HG03025 (cell line): Measurements from ENCODE around the gene EPM2AIP1.
A peak's percentile ranks its signal among the peaks of the same experiment; 100 is the strongest.
"Not testable (repeated sequence)": the region's sequence is repeated elsewhere in the genome, so short reads cannot be mapped to it uniquely, and the experiment has no call there.

Source experiments
- ATAC-seq: cut with Tn5 transposase; IDR thresholded peaks from one replicate; pipeline ENCODE4 v1.9.1; 2021; ENCODE audit warnings: mild to moderate bottlenecking, moderate library complexity; ENCODE audit not compliant: unreplicated experiment, low FRiP score

The EPM2AIP1 gene

DNA sequence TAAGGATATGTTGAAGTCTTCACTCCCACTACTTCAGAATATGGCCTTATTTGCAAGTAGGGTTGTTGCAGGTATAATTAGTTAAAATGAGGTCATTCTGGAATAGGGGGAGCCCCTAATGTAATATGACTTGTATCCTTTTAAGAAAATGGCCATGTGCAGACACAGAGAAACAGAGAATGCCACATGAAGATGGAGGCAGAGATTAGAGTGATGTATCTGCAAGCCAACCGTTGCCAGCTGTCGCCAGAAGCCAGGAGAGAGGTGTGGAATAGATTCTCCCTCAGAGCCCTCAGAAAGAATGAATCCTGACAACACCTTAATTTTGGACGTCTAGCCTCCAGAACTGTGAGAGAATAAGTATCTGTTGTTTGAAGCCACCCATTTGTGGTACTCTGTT, 36.8 kb downstream of the EPM2AIP1 start:
- no peak for ATAC-seq

DNA sequence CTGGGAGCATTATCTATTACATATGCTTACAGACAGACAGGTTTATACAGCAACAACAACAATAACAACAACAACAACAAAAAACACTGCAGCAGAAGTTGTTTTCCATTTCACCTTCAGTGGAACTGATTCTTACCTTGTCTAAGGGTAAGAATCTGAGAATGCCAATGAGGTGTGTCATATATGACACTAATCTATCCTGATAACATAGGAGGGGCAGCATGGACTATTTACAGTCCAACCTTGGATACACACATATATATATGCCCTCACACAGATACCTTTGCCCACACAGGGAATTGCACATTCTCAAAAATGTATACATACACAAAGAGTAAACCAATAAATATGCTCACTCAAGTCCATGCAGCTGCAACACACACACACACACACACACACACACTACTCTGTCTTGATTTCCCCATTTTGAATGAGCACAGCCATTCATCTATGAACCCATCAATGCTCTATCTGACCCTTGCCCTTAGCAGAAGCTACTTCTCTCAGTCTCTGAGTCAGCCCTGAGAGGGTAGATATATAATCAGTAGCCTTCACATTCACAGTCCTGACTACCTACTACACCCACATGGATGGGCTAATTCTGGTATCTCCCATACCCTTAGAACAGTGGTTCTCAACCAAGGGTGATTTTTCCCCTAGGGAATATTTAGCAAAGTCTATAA, 38.3 kb downstream of the EPM2AIP1 start:
- ATAC-seq: no peak

DNA sequence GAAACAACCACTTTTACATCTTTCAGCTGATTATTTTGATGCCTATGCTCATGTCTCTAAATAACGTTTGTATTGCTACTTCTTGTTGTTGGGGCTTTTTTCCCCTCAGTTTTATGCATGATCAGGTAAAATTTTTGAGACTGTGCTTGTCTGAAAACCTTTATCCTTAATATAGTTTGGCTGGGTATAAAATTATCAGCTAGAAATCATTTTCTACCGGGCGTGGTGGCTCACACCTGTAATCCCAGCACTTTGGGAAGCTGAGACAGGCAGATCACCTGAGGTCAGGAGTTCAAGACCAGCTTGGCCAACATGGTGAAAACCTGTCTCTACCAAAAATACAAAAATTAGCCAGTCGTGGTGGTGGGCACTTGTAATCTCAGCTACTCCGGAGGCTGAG, 45.1 kb downstream of the EPM2AIP1 start:
- ATAC-seq: not testable (repeated sequence)

DNA sequence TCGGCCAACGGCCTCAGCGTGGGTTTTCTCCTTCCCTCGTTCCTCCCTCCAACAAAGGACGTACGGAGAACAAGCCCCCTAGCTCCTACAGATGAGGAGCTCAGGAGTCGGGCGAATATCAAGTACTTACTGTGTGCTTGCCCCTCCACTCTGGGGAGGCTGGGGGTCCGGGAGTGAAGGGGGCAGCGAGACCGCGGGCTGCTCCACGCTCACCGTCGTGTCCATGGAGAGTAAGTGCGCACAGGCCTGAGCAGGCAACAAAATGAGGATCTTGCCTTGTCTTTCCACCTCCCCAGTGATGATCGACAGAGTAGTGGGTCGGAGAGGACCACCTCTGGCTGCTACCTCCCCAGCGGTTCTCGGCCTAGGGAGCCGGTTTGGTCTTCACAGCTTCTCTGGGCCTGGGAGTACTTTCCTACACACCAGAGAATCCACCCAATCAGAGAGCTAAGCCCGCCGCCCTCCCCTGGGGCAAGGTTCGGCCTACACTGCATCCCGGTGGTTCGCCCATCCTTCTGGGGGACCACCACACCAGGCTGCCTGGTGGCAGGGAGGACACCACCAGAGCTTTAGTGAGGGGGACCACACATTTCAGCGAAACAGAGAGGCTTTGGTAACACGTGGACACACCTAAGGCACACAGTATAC, 47.5 kb downstream of the EPM2AIP1 start:
- ATAC-seq: no peak

DNA sequence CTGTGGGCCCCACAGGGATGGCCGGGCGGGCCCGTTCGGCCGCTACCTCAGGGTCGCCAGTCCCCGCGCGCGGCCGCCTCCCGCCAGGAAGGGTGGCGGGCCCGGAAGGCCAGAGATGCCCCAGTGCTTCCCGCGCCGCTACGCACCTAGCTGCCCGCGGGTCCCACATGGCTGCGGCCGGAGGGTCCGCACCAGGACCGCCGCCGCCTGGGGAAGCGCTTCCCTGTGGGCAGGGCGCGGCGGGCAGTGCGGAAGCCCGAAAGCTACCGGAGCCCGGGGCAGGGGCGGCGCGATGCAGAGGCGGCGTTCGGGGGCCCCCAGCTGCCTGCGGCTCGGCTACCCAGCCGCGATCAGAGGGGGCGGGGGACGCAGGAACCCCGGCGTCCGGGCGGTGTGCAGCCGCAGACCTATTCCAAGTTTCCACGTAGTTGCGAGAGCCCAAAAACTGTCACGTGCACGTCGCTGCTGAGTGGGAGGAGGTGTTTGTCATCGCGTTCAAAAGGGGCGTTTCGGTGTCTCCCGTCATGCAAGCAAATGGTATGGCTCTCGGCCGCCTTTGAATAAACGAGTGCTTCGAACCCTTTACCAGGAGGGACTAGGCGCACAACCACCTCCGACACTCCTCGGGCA, 48.2 kb downstream of the EPM2AIP1 start, which contains the start of gene TRANK1:
Gene TRANK1 (minus strand): TSS at position 414 of the 630 bp plus-strand sequence. CDS start 245 bp downstream, at position 169.
- peak; percentile 75 for ATAC-seq

DNA sequence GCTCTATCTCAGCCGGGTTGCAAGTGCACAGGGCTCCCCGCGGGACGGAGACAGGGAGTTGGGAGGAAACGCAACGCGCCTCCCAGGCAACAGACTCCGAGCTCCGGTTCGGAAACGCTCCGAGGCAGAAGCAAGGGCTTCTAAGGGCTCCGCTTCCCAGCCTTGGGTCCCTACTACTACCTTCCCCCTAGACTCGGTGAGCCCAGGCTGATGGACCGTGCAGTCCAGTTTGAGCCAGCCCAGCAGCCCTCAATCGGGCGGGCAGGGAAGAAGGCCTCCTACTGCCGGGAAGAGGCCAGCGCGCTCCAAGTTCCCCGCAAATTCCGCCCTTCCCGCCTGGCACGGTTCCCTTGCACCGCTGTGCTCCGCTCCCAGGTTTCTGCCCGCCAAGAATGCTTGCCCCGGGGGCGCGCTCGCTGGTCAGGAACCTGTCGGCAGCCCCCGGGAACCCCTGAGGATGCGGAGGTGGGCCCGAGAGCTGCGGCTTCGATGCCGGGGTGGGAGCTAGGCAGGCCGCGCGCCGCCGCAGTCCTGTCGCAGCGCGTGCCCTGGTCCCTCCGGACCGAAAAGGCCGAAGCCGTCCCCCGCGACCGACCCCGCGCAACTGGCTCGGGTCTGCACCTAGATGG, 48.8 kb downstream of the EPM2AIP1 start:
- ATAC-seq: peak; percentile 37

DNA sequence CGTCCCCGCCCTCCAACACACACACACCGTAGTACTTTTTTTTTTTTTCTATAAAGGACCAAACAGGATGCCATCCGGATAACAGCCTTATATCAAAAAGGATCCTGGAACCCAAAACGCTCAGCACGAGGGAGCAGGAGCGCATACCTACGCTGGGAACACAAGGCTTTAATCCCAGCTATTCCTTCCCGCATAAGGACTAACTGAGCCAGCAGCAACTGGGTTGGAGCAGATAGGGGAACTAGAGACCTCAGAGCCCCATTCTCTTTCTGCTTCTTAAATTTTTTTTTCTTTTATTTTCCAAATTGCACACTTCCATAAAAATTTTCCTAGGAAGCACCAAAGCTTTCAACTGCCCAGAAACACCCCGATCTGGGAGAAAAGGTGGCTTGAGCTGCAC, 49.3 kb downstream of the EPM2AIP1 start:
- ATAC-seq: no peak

DNA sequence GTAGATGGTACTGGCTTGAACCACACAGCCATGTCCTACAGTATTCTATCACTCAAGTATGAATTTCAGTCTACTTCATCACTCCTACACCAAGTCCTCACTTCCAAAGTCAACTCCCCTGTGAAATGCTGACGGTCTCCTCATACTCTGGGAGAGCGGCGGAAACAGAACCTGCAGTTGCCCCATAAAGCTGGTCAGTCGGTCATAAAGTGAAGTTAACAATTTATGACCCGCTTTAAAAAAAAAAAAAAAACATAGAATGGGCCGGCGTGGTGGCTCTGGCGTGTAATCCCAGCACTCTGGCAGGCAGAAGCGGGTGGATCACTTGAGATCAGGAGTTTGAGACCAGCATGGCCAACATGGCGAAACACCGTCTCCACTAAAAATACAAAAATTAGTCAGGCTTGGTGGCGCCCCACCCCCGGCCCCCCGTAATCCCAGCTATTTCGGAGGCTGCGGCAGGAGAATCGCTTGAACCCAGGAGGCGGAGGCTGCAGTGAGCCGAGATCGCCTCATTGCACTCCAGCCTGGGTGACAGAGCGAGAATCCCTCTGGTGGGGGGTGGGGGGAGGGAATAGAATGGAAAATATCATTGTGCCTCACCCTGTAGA, 50.2 kb downstream of the EPM2AIP1 start:
- no peak for ATAC-seq

DNA sequence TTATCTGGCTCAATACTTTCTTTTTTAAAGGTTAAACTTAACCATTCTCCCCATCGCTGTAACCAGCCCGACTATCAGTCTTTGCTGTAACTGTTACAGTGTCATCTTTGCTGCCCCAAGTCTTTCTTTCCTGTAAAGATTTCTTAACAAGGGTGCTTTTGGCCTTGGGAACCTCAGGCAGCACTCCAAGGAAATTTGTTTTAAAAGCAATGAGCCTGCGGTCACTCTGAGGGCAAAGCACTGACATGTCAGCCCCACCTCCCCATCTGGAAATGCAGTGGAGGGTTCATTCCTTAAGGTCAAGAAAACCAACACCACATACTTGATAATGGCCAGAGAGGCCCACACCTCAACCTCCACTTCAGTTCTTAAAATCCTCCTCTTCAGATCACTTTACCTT, 51.3 kb downstream of the EPM2AIP1 start:
- no peak for ATAC-seq

DNA sequence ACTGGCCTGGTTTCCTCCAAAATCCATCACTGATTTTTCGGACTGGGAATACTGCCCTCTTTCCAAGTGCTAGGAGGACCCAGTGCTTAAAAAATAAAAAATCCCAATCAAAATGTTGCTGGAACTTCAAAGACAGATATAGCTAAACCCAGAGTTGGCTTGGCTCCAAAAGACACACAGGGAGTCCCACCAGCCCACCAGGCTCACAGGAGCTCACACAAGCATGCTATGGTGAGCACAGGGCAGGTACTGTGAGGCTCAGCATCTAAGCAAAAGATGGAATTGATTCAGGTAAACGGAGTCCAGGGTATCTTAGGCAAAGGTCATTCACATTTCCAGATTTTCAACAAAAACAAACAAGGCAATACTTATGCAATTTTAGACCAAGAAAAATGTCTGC, 51.8 kb downstream of the EPM2AIP1 start:
- no peak for ATAC-seq

DNA sequence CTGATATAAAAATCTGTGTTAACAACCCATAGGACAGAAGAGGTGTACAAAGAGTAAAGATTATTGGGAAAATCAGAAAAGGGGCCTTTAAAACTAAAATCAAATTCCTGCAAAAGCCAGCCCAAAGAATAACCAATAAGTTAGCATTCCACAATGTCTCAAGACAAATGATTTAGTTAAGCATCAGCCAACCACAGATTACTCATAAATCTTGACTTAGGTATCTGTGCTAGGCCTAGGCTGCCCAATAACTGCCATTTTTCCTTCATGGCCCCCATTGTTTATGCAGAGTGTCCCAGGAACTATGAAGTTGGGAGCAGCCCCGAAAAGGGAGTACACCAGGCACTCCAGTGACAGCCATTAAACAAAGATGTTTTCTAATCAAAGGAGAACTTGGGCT, 55.4 kb downstream of the EPM2AIP1 start:
- no peak for ATAC-seq
